IMR-90 (cell line): ENCODE data around the gene DNAJB9. TPM values are rescaled to one million over a fixed set of nuclear protein-coding genes. Genes with fewer than 3 reads are reported as not detected.
"Not testable (repeated sequence)": the region's sequence is repeated elsewhere in the genome, so short reads cannot be mapped to it uniquely, and the experiment has no call there.

Experiments
- ATAC-seq: fragments of 200-7000 bp; cut with Tn5 transposase; 2 replicates; pipeline ENCODE4 v1.9.1; 2020; ENCODE audit warnings: low read depth, mild to moderate bottlenecking, moderate library complexity
- BruUV-seq: library from RNA; stranded (reverse); fragments of 400-500 nt; replicated peaks from 2 replicates; lab custom pipeline; 2021; lab: Mats Ljungman, UMichigan
- CTCF ChIA-PET: fragments of 300-600 bp; formaldehyde crosslinking; extraction: SDS; loops from one replicate; lab custom pipeline; 2021; ENCODE audit warnings: antibody characterized with exemption; lab: Yijun Ruan, JAX
- POLR2A ChIA-PET: fragments of 300-600 bp; sonication (Branson Sonifier 250); formaldehyde crosslinking; loops from one replicate; lab custom pipeline; 2022; ENCODE audit warnings: antibody characterized with exemption; ENCODE audit not compliant: unreplicated experiment; lab: Charles Lee
- DNase-seq: peaks from one replicate; pipeline ENCODE4 v3.0.0; 2013
- H2AFZ ChIP-seq: replicated peaks from 2 replicates; pipeline ENCODE3; 2013; ENCODE audit warnings: low read length, mild to moderate bottlenecking; ENCODE audit not compliant: poor library complexity
- H2AK5ac ChIP-seq: 2 replicates; pipeline ENCODE4 v1.6.1; 2013; ENCODE audit warnings: low read depth, low read length, inconsistent platforms
- H2AK9ac ChIP-seq: replicated peaks from 2 replicates; pipeline ENCODE3; 2013; ENCODE audit warnings: mild to moderate bottlenecking, low read depth, low read length, moderate library complexity; ENCODE audit not compliant: poor library complexity
- H2BK120ac ChIP-seq: 2 replicates; pipeline ENCODE4 v1.6.1; 2013; ENCODE audit warnings: low read depth, low read length, inconsistent platforms
- H2BK15ac ChIP-seq: 3 replicates; pipeline ENCODE4 v1.6.1; 2013; ENCODE audit warnings: low read depth, low read length, inconsistent platforms
- H2BK20ac ChIP-seq: 2 replicates; pipeline ENCODE4 v1.6.1; 2013; ENCODE audit warnings: low read depth, mild to moderate bottlenecking, inconsistent platforms, low read length, moderate library complexity
- H2BK5ac ChIP-seq: 2 replicates; pipeline ENCODE4 v1.6.1; 2013; ENCODE audit warnings: mild to moderate bottlenecking, low read depth, low read length, inconsistent platforms; ENCODE audit not compliant: poor library complexity, severe bottlenecking
- H3K14ac ChIP-seq: replicated peaks from 2 replicates; pipeline ENCODE4 v1.6.1; 2013; ENCODE audit warnings: low read depth, low read length, inconsistent platforms
- H3K18ac ChIP-seq: 2 replicates; pipeline ENCODE4 v1.6.1; 2013; ENCODE audit warnings: low read depth, low read length, control low read depth
- H3K23ac ChIP-seq: 2 replicates; pipeline ENCODE4 v1.6.1; 2013; ENCODE audit warnings: low read depth, low read length, inconsistent platforms
- H3K27ac ChIP-seq: 2 replicates; pipeline ENCODE4 v1.5.1; 2013; ENCODE audit warnings: mild to moderate bottlenecking, control low read depth, low read length; ENCODE audit not compliant: insufficient read depth
- H3K27me3 ChIP-seq: 2 replicates; pipeline ENCODE4 v1.6.1; 2013; ENCODE audit warnings: low read length; ENCODE audit not compliant: control insufficient read depth, insufficient read depth
- H3K36me3 ChIP-seq: 2 replicates; pipeline ENCODE4 v1.6.1; 2013; ENCODE audit warnings: low read length, mixed read lengths; ENCODE audit not compliant: control insufficient read depth, insufficient read depth
- H3K4ac ChIP-seq: 2 replicates; pipeline ENCODE4 v1.6.1; 2013; ENCODE audit warnings: low read depth, low read length, inconsistent platforms
- H3K4me1 ChIP-seq: 2 replicates; pipeline ENCODE4 v1.6.1; 2013; ENCODE audit warnings: low read length, mixed read lengths; ENCODE audit not compliant: control insufficient read depth, insufficient read depth
- H3K4me2 ChIP-seq: 2 replicates; pipeline ENCODE4 v1.6.1; 2013; ENCODE audit warnings: low read depth, mild to moderate bottlenecking, control low read depth, low read length, moderate library complexity
- H3K4me3 ChIP-seq: 2 replicates; pipeline ENCODE4 v1.5.1; 2013; ENCODE audit warnings: low read depth, mild to moderate bottlenecking, control low read depth, low read length, moderate library complexity; ENCODE audit not compliant: insufficient read depth
- H3K56ac ChIP-seq: 2 replicates; pipeline ENCODE4 v1.6.1; 2013; ENCODE audit warnings: low read length, inconsistent platforms; ENCODE audit not compliant: insufficient read depth; ENCODE audit errors: extremely low read depth
- H3K79me1 ChIP-seq, 2 experiments: 2 replicates each; pipeline ENCODE4 v1.6.1; 2013; ENCODE audit warnings: low read length in 2 of 2, inconsistent platforms in 1 of 2, low read depth in 1 of 2
- H3K9ac ChIP-seq: 2 replicates; pipeline ENCODE4 v1.6.1; 2013; ENCODE audit warnings: low read depth, low read length, control low read depth
- H3K9me1 ChIP-seq: 2 replicates; pipeline ENCODE4 v1.6.1; 2013; ENCODE audit warnings: low read length, inconsistent platforms; ENCODE audit not compliant: insufficient read depth
- H3K9me3 ChIP-seq: 2 replicates; pipeline ENCODE4 v1.6.1; 2013; ENCODE audit warnings: low read length; ENCODE audit not compliant: control insufficient read depth, insufficient read depth
- H4K20me1 ChIP-seq: 2 replicates; pipeline ENCODE4 v1.6.1; 2013; ENCODE audit warnings: low read length, inconsistent platforms; ENCODE audit not compliant: insufficient read depth
- H4K5ac ChIP-seq: 2 replicates; pipeline ENCODE4 v1.6.1; 2013; ENCODE audit warnings: mild to moderate bottlenecking, low read depth, low read length, control low read depth
- H4K8ac ChIP-seq, 2 experiments: 2 replicates each; pipeline ENCODE4 v1.6.1; 2013; ENCODE audit warnings: low read depth in 2 of 2, low read length in 2 of 2, control low read depth in 1 of 2, inconsistent platforms in 1 of 2
- H4K91ac ChIP-seq: 2 replicates; pipeline ENCODE4 v1.6.1; 2013; ENCODE audit warnings: low read depth, low read length, inconsistent platforms; ENCODE audit not compliant: insufficient read depth
- MXI1 ChIP-seq: IDR thresholded peaks from 2 replicates; pipeline ENCODE4 v1.6.1; 2012; ENCODE audit warnings: low read depth, mild to moderate bottlenecking, low read length, moderate library complexity, borderline replicate concordance
- POLR2A ChIP-seq: IDR thresholded peaks from 2 replicates; pipeline ENCODE4 v1.6.1; 2012; ENCODE audit warnings: mild to moderate bottlenecking, low read depth, low read length
- WGBS, 2 experiments: methylation state at CpG; one replicate each; pipeline versions ENCODE4 v1.1.5 to v1.1.7; 2013; ENCODE audit warnings: missing lambda C conversion rate in 2 of 2; ENCODE audit not compliant: insufficient read length in 1 of 2; ENCODE audit errors: extremely low coverage in 2 of 2; 5-methylcytosine and 5-hydroxymethylcytosine counted together
- dilution Hi-C: fragments of 300-500 bp; cut with HindIII; formaldehyde crosslinking; loops from one replicate; pipeline ENCODE4 v1.14.3; 2018; ENCODE audit warnings: low sequenced_read_pairs; ENCODE audit not compliant: unreplicated experiment
- in situ Hi-C: fragments of 300-500 bp; cut with MboI; formaldehyde crosslinking; loops from 3 replicates; pipeline ENCODE4 v1.14.3; 2019; ENCODE audit warnings: low sequenced_read_pairs, inconsistent platforms, mixed read lengths
- intact Hi-C: fragments of 100-400 bp; cut with micrococcal nuclease; formaldehyde crosslinking; loops from 2 replicates; pipeline ENCODE4 v1.10.0; 2022
- polyA plus RNA-seq, 3 experiments: library from polyadenylated mRNA; depleted of rRNA; stranded (reverse); fragments of >200 nt; gene quantifications; 2 replicates each; pipeline ENCODE4 v1.2.3, GENCODE V29; 2012; ENCODE audit warnings: low replicate concordance in 1 of 3
- total RNA-seq: library from RNA; depleted of rRNA; stranded (reverse); fragments of >200 nt; gene quantifications from 2 replicates; pipeline ENCODE4 v1.2.3, GENCODE V29; 2012

The DNAJB9 gene
- total and polyA plus RNA-seq, 2 of the 4 experiments (the other 2 are of a cell fraction) = 3.8 to 44.6 TPM

GRCh38 chr7:108541478-108541877, 28.2 kb upstream of the DNAJB9 start:
- CTCF ChIA-PET = no interaction called here

GRCh38 chr7:108548141-108548896, 21.4 kb upstream of the DNAJB9 start:
- DNase-seq, H4K8ac ChIP-seq, H3K9ac ChIP-seq, H3K14ac ChIP-seq, H3K4me1 ChIP-seq, CTCF ChIA-PET, H4K91ac ChIP-seq, H2BK20ac ChIP-seq, H4K5ac ChIP-seq, H3K9me3 ChIP-seq, H2AK9ac ChIP-seq, H2BK5ac ChIP-seq, H4K20me1 ChIP-seq, H3K4me2 ChIP-seq, H3K27me3 ChIP-seq, in situ Hi-C loops, intact Hi-C loops, dilution Hi-C loops, BruUV-seq, H2AFZ ChIP-seq, H2BK15ac ChIP-seq, H3K36me3 ChIP-seq, H3K27ac ChIP-seq, H3K9me1 ChIP-seq, H2AK5ac ChIP-seq, ATAC-seq, H3K4ac ChIP-seq, POLR2A ChIA-PET, H3K18ac ChIP-seq, H3K4me3 ChIP-seq, H2BK120ac ChIP-seq, H3K23ac ChIP-seq, H3K56ac ChIP-seq, H3K79me1 ChIP-seq: not testable (repeated sequence)
- WGBS, 2 experiments = no CpG with 5 or more reads among the region's 2 CpGs

More at GRCh38 chr7:108541478-108541877, 28.2 kb upstream of the DNAJB9 start:
- Histone ChIP-seq H2BK120ac (no peak overlapping the region), H2AK5ac (no peak overlapping the region), H3K9ac (no peak overlapping the region), H4K20me1 (no peaks in the 10 kb centered on the region), H3K4me1 (no peaks in the 10 kb centered on the region), H3K56ac (no peak overlapping the region), H3K27ac (no peak overlapping the region), H3K27me3 (no peaks in the 10 kb centered on the region), H2AK9ac (no peak overlapping the region), H3K23ac (no peak overlapping the region), H3K9me1 (no peaks in the 10 kb centered on the region), H3K4me3 (no peak overlapping the region), H3K36me3 (no peaks in the 10 kb centered on the region), H4K5ac (no peak overlapping the region), H3K18ac (no peak overlapping the region), H3K14ac (no peak overlapping the region), H2BK5ac (no peak overlapping the region), H2AFZ (no peak overlapping the region), H3K4ac (no peak overlapping the region), H3K79me1 (no peaks in the 10 kb centered on the region), H3K4me2 (no peak overlapping the region), H2BK15ac (no peak overlapping the region), H4K8ac (no peak overlapping the region), H4K91ac (no peak overlapping the region), H2BK20ac (no peak overlapping the region), H3K9me3 (no peaks in the 10 kb centered on the region)
- WGBS, 2 experiments = no CpG with 5 or more reads among the region's 2 CpGs
- intact Hi-C loops = no loop called here
- in situ Hi-C loops = no loop called here
- TF ChIP-seq MXI1 (no peak), POLR2A (no peak)
- POLR2A ChIA-PET = no interaction called here
- BruUV-seq = no TSS peak
- no peak for ATAC-seq
- no peak for DNase-seq
- dilution Hi-C loops = no loop called here
